MM.1S (cell line): ENCODE data around the gene SGCD.

Experiments
- EZH2 ChIP-seq: fragments of 300-600 bp; sonication (generic); optimal IDR thresholded peaks from 2 replicates; pipeline ENCODE3; 2017; ENCODE audit warnings: low read depth, mild to moderate bottlenecking, antibody characterized with exemption, low read length, mixed read lengths
- TF ChIP-seq, protein P1 (sequence below): fragments of 300-600 bp; sonication (generic); IDR thresholded peaks from 2 replicates; pipeline ENCODE4 v1.5.1; 2016; ENCODE audit warnings: antibody characterized with exemption, low read length, mixed read lengths

DNA sequence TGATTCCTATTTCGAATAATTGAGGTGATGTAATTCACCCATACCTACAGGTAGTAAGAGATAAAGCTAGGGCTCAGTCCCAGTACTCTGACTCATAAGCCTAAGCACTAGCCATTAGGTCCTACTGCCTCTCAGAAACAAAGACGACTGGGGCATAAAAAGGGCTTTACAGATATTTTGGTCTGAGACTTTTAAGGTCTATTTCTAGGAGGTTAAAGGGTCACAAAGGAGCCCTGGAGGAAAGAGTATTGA lies 69.8 kb downstream of the SGCD start:
- TF ChIP-seq, protein P1, sequence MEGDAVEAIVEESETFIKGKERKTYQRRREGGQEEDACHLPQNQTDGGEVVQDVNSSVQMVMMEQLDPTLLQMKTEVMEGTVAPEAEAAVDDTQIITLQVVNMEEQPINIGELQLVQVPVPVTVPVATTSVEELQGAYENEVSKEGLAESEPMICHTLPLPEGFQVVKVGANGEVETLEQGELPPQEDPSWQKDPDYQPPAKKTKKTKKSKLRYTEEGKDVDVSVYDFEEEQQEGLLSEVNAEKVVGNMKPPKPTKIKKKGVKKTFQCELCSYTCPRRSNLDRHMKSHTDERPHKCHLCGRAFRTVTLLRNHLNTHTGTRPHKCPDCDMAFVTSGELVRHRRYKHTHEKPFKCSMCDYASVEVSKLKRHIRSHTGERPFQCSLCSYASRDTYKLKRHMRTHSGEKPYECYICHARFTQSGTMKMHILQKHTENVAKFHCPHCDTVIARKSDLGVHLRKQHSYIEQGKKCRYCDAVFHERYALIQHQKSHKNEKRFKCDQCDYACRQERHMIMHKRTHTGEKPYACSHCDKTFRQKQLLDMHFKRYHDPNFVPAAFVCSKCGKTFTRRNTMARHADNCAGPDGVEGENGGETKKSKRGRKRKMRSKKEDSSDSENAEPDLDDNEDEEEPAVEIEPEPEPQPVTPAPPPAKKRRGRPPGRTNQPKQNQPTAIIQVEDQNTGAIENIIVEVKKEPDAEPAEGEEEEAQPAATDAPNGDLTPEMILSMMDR = no peak
- TF ChIP-seq EZH2 = no peak
